Omental fat pad (tissue), 4 donors: ENCODE measurements around the gene STK33. TPM values are rescaled to one million over a fixed set of nuclear protein-coding genes. Genes with fewer than 3 reads are reported as not detected.
"Not testable (repeated sequence)": the region's sequence is repeated elsewhere in the genome, so short reads cannot be mapped to it uniquely, and the experiment has no call there.

Experiments
- ATAC-seq: fragments of 150-250 bp; one replicate; pipeline ENCODE4 v1.9.1; 2016; ENCODE audit warnings: mild to moderate bottlenecking, moderate library complexity; ENCODE audit not compliant: low FRiP score
- DNase-seq: peaks from one replicate; pipeline ENCODE4 v3.0.0-alpha.2; 2019; ENCODE audit warnings: low spot score
- total RNA-seq, 4 donors: library from RNA; depleted of rRNA; stranded (reverse); fragments of >200 nt; gene quantifications; one replicate each; pipeline ENCODE4 v1.1.0, GENCODE V29; 2016
- TF ChIP-seq, protein P1 (sequence below), 3 donors: fragments of 450-650 bp; IDR thresholded peaks; one replicate each; pipeline ENCODE4 v1.5.1; 2016 to 2017; ENCODE audit warnings: antibody characterized with exemption in 3 of 3, mild to moderate bottlenecking in 3 of 3, moderate library complexity in 2 of 3

The STK33 gene
- total RNA-seq, 4 donors from 2014 or later: 0.96 to 3.2 (median 1.9) TPM

GRCh38 chr11:8477151-8477550 lies 116.9 kb downstream of the STK33 start:
- ATAC-seq: no peak
- TF ChIP-seq, protein P1, sequence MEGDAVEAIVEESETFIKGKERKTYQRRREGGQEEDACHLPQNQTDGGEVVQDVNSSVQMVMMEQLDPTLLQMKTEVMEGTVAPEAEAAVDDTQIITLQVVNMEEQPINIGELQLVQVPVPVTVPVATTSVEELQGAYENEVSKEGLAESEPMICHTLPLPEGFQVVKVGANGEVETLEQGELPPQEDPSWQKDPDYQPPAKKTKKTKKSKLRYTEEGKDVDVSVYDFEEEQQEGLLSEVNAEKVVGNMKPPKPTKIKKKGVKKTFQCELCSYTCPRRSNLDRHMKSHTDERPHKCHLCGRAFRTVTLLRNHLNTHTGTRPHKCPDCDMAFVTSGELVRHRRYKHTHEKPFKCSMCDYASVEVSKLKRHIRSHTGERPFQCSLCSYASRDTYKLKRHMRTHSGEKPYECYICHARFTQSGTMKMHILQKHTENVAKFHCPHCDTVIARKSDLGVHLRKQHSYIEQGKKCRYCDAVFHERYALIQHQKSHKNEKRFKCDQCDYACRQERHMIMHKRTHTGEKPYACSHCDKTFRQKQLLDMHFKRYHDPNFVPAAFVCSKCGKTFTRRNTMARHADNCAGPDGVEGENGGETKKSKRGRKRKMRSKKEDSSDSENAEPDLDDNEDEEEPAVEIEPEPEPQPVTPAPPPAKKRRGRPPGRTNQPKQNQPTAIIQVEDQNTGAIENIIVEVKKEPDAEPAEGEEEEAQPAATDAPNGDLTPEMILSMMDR (IDR thresholded peaks at IDR 0.05): no peak
- no peak for DNase-seq

GRCh38 chr11:8467806-8468205 lies 126.2 kb downstream of the STK33 start:
- DNase-seq, ATAC-seq: not testable (repeated sequence)

GRCh38 chr11:8467356-8467755 lies 126.7 kb downstream of the STK33 start:
- ATAC-seq, DNase-seq: not testable (repeated sequence)

- ATAC-seq, DNase-seq: not testable (repeated sequence)
Observed at GRCh38 chr11:8466884-8467283, 127.1 kb downstream of the STK33 start.

- DNase-seq (no peak), ATAC-seq (no peak)
- TF ChIP-seq, protein P1 (IDR thresholded peaks at IDR 0.05): no peak
Observed at GRCh38 chr11:8459711-8460399, 134.2 kb downstream of the STK33 start.

DNA sequence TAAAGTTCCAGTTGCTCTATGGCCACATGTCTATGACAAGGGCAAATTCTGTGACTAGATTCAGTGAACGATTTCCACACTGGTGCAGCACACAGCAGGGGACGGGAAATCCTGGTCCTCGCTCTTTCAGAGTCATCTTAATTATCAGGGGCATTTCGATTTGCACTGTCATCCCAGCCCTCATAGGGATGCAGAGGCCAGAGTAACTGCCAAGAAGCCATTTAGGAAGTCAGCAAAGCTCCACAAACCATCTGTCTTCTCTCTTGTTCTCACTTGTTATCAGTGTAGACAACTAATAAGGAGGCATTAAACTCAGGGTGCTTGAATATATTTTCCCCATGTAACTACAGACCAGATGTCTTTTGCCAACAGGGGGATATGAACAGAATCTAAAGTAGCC lies 151.7 kb downstream of the STK33 start:
- TF ChIP-seq, protein P1 (IDR thresholded peaks at IDR 0.05): no peak

GRCh38 chr11:8440649-8441048 lies 153.4 kb downstream of the STK33 start:
- DNase-seq (no peak), ATAC-seq (no peak)
- TF ChIP-seq, protein P1 (IDR thresholded peaks at IDR 0.05): no peak

More for the DNA sequence above, 151.7 kb downstream of the STK33 start:
- ATAC-seq (no peak), DNase-seq (no peak)

DNA sequence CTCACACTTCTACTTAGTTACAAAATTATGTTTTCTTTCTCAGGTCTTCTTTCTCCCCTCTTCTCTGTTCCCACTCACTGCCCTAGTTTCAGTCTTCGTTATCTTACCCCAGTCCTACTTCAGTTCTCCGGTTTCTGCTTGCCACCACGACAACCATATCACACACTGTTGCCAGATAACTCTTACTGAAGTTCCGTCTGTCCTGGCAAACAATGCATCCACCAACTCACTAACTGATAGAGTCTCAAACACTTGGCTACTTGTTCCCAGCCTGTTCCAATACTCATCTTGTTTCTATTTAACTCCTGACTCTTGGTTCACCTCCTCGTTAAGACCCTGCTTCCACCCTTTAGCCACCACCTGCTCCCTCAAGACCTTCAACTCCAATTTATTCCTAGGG lies 164.5 kb downstream of the STK33 start:
- ATAC-seq: no peak
- TF ChIP-seq, protein P1 (IDR thresholded peaks at IDR 0.05): no peak

GRCh38 chr11:8426076-8426475 lies 168.0 kb downstream of the STK33 start:
- DNase-seq: no peak
- TF ChIP-seq, protein P1 (IDR thresholded peaks at IDR 0.05): no peak
- ATAC-seq: no peak

More for the DNA sequence above, 164.5 kb downstream of the STK33 start:
- DNase-seq: no peak
